ENCODE results near the gene MSANTD3. TPM values are rescaled to one million over a fixed set of nuclear protein-coding genes. Genes with fewer than 3 reads are reported as not detected.
"Not testable (repeated sequence)": the region's sequence is repeated elsewhere in the genome, so short reads cannot be mapped to it uniquely, and the experiment has no call there.

Gene MSANTD3
- total RNA-seq, 2 experiments from 2014 or later, result 19.9 to 21.5 TPM

DNA sequence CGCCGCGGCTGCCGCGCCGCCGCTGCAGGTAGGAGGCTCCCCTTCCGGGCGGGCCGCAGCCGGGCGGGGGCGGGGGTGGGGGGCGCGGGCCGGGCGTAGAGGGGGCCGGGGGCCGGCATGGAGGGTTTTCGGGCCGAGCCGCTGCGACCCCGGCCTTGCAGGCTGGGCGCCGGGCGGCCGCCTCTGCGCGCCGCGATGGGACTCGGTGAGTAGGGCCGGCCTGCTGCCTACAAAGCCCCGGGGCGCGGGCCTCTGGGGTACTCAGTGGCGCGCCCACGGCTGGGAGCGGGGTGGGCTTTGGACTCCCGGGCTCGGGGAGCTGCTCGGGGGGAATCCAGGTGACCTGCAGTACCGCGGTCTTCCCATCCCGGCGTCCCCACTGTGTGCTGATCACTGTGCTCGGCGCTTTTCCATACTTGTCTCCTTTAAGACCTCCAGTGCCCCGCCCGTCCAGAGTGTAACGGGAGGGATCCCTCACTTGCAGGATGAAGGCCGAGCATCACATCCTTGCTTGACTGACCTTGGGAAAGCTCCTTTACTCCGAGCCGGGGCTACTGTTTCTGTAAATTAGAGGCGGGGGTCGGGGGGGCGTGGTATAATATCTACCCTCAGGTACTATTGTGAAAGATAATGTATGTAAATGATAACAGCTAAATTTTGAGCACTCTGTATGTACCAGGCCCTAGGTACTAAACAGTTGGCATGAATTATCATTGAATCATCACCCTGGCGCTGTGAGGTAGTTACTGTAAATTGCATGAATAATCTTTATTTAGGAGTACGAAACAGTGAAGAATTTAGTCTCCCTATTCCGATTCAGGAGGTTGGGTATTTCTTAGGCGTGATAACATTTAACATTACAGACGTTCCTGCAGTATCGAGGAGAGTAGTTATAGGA lies 672 bp downstream of the MSANTD3 start:
- POLR2A ChIA-PET, result interaction anchor here (0.8 to 1.0 kb wide), 2 partner anchors 16 to 75 kb away, joined by 3 to 6 read pairs; partner anchors contain the start of gene TEX10
- CTCF ChIA-PET, result interaction anchor here (0.6 kb wide), 1 partner anchor 103 kb away, joined by 3 read pairs; no protein-coding TSS in a partner anchor

DNA sequence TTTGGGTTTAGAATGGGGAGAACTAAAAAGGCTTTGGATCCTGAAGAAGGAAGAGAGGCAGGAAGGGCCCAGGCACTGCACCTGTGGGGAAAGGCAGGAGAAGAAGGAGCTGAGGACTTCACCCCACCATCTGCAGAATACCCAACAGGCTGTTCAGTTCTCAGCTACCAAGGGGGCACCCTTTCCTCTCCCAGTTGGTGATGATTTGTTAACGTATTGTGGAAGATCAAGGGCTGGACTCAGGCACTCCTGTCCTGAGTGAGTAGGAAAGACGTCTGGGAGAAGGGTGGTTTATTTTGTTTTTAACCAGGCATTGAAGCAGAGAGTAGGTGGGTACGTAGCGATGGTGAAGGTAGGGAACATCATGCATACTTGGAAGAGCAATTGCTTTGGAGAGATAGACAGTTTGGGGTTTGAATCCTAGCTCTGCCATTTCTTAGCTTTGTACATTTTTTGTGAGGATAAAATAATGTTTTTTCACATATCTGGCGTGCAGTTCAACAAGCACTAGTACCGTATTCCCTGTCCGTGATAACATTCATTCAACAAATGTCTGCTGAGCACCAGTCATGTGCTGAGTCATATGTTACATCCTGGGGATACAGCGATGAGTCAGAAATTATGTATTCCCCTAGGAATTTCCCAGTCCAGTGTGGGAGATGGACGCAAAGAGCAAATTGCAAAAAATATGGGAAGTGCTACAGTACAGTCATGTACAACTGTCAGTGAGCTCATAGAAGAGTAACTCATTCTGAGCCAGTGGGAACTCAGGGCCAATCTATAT lies 2.1 kb downstream of the MSANTD3 start:
- ChIA-PET CTCF (interaction anchor here (0.7 kb wide), 1 partner anchor 974 kb away, joined by 3 read pairs; no protein-coding TSS in a partner anchor), POLR2A (interaction anchor here (0.6 kb wide), 1 partner anchor 19 kb away, joined by 5 read pairs; no protein-coding TSS in a partner anchor)

DNA sequence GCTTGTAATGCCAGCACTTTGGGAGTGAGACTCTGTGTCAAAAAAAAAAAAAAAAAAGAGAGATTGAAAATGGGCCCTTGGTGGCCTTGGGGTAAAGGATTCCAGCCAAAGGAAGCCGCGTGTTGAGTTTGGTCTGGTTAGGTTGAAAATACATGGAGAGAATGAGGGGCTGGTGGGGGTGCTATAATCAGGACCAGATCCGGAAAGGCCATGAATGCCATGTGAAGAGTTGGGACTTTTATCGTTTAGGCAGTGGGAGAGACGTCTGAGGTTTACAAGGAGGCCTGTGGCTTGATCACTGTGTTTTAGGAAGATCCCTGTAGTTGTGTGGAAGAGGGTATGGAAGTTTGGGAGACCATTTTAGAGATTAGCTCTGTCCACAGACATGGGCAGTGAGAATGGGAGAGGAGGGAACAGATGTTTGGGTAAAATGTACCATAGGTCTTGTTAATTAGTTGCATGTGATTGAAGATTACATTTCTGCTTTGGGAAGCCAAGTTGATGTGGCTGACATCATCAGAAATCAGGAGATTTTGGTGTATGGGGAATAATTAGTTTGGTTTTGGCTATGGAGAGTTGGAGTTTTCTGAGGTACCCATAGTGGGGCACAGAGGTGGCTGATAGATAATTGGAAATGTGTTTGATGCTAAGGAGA lies 3.5 kb downstream of the MSANTD3 start:
- POLR2A ChIA-PET, result no interaction called here
- CTCF ChIA-PET, result interaction anchor here (0.7 kb wide), 1 partner anchor 973 kb away, joined by 3 read pairs; no protein-coding TSS in a partner anchor

- POLR2A ChIA-PET, result no interaction called here
- CTCF ChIA-PET, result no interaction called here
Measured at GRCh38 chr9:100431886-100432285, 4.9 kb downstream of the MSANTD3 start.

GRCh38 chr9:100432736-100433135 lies 5.8 kb downstream of the MSANTD3 start:
- POLR2A ChIA-PET, result no interaction called here
- CTCF ChIA-PET, result no interaction called here

DNA sequence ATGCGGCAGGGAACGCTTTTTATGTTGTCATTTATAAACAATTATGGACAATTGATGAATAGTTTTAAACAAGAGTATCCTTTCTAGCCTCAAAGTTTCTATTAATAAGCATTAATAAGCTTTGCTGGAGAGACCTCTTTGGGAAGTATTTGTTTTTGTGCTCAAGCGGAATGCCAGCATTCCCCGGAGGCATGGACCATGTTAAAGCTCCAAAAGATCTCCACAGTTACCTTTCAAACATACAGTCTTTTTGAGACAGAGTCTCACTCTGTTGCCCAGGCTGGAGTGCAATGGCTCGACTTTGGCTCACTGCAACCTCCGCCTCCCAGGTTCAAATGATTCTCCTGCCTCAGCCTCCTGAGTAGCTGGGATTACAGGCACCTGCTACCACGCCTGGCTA lies 9.6 kb downstream of the MSANTD3 start:
- CTCF ChIA-PET, result interaction anchor here (1.3 to 1.8 kb wide), 2 partner anchors 10 to 29 kb away, joined by 4 to 7 read pairs; no protein-coding TSS in a partner anchor
- POLR2A ChIA-PET, result no interaction called here

DNA sequence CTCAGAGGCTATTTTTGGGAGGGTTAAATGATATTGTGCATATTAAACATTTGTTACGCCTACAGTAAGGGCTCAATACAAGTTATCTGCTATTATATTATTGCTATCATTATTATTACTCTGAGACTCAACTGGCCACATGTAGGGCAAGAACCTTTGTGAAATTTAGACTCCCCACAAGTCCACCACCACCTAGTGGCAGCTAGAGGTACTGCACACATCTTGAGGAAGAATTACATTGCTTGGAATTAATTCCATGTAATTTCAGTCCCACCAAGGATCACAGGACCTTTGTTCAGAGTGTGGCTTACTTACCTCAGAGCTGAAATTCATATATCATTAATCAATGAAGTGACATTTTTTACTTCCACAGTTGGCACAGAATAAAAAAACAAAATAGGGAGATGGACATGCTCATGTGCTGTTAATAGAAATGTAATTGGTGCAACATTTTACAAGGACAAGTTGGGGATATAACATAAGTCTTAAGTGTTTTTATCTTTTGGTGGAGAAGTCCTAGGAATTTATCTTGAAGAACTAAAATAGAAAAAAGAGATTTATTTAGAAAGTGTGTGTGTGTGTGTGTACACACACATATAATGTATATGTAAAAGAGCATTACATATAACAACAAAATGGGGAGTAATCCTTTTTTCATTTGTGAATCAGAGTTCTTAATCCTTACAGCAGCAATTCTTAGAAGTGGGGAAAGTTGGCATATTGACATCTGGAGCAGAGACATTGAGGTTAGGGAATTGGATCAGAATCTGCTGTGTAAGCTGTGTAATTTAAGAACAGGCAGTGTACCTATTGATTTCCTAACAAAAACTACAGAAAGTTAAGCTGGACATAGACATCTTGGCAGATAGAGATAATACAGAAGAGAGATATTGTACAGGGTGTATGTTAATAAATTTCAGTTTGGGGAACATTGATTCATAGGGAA lies 11.2 kb downstream of the MSANTD3 start:
- CTCF ChIA-PET, result interaction anchor here (1.2 to 1.8 kb wide), 6 partner anchors 8 to 85 kb away, joined by 3 to 7 read pairs (median 4); partner anchors contain the start of gene MSANTD3
- POLR2A ChIA-PET, result no interaction called here

GRCh38 chr9:100440071-100440470 lies 13.1 kb downstream of the MSANTD3 start:
- ChIA-PET POLR2A (no interaction called here), CTCF (no interaction called here)

DNA sequence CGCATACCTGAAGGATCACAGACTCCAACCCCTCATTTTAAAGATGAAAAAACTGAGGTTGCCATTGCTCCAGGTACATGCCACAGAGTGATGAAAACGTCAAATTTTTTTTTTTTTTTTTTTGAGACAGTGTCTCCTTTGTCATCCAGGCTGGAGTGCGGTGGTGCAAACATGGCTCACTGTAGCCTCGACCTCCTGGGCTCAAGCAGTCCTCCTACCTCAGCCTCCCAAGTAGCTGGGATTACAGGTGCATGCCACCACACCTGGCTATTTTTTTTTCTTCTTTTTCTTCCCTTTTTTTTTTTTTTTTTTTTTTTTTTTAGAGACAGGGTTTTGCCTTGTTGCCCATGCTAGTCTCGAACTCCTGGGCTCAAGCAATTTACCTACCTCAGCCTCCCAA lies 13.5 kb downstream of the MSANTD3 start:
- CTCF ChIA-PET, result interaction anchor here (0.9 kb wide), 1 partner anchor 17 kb away, joined by 3 read pairs; no protein-coding TSS in a partner anchor

DNA sequence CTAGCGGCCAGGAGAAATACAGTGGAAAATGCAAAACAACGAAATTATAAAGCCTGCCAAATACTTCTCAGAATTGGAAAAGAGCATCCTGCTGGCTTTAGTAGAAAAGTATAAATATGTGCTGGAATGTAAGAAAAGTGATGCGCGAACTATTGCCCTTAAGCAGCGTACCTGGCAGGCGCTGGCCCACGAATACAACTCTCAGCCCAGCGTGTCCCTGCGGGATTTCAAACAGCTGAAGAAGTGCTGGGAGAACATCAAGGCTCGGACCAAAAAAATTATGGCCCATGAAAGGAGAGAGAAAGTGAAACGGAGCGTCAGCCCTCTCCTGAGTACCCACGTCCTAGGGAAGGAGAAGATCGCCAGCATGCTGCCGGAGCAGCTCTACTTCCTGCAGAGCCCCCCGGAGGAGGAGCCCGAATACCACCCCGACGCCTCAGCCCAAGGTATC lies 15.0 kb downstream of the MSANTD3 start:
- POLR2A ChIA-PET, result interaction anchor here (0.7 kb wide), 1 partner anchor 1177 kb away, joined by 7 read pairs; no protein-coding TSS in a partner anchor

More for the DNA sequence above, 13.5 kb downstream of the MSANTD3 start:
- POLR2A ChIA-PET, result not testable (repeated sequence)

DNA sequence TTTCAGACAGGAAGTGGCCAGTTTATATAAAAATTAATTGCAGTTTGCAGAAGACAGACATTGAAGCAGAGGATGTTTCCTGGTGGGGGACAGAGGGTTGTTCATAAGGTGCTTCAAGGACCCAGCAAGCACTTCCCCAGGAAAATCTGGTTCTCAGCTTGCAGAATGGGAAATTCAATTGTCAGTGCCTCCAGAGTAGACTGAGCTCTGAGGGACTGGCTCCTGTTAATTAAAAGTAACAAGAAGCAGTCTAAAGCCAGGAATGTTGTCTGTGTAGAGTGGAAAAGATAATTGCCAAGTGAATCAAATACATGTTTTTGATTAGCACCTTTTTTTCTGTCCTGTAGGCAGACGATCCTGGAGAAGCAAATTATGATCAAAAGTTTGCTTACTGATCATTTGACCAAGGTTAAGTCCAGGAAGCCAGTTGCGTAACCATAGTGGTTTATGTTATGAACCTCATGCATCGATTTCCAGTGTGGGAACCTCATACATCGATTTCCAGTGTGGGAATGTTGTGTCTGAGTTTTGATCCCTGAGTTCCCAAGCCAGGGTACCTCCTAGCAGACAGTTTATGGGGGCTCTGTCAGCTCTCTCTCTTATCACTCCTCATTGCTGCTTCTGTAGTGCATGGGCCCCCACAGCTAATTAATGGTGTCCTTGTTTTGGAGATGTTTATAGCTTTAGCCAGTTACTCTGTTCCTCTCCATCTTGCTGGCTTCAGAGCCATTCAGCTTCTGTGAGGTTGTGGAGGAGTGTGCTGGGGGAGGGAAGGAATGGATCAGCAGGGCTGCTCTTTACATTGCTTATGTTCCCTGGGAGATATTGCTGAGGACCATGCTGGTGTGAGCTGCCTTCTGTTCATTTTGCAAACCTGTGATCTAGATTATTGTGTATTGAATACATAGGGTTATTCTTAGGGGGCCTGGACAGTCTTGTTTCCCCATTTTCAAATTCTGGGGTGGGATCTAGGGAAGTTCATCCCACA lies 17.1 kb downstream of the MSANTD3 start:
- ChIA-PET POLR2A (no interaction called here), CTCF (no interaction called here)

More for the DNA sequence above, 15.0 kb downstream of the MSANTD3 start:
- CTCF ChIA-PET, result interaction anchor here (0.9 kb wide), 1 partner anchor 42 kb away, joined by 4 read pairs; no protein-coding TSS in a partner anchor

- CTCF ChIA-PET, result interaction anchor here (1.6 kb wide), 1 partner anchor 8 kb away, joined by 7 read pairs; no protein-coding TSS in a partner anchor
- POLR2A ChIA-PET, result no interaction called here
Measured at GRCh38 chr9:100445161-100445902, 18.4 kb downstream of the MSANTD3 start.

GRCh38 chr9:100445903-100446549 lies 19.1 kb downstream of the MSANTD3 start:
- ChIA-PET CTCF (interaction anchor here (1.6 kb wide), 1 partner anchor 9 kb away, joined by 7 read pairs; no protein-coding TSS in a partner anchor), POLR2A (no interaction called here)

DNA sequence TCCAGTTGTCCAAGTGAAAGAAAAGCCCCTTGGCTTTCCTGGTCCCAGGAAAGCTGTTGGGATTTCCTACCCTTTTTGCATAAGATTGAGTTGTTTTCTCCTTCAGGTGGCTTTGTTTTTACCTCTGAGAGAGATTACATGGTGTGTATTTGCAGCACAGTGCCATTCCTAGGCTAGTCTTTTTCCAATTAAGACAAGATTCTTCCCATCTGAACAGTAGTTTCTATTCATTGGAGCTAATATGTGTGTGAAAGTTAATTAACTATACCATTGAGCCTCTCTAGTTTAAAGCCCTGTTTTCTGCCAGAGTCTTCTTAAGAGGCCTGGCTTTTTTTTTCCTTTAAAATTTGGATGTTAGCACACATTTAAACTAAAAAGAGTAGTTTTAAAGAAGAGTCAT lies 20.1 kb downstream of the MSANTD3 start:
- ChIA-PET POLR2A (no interaction called here), CTCF (interaction anchor here (1.6 kb wide), 1 partner anchor 10 kb away, joined by 7 read pairs; no protein-coding TSS in a partner anchor)

GRCh38 chr9:100448266-100448665 lies 21.3 kb downstream of the MSANTD3 start:
- ChIA-PET CTCF (no interaction called here), POLR2A (no interaction called here)

DNA sequence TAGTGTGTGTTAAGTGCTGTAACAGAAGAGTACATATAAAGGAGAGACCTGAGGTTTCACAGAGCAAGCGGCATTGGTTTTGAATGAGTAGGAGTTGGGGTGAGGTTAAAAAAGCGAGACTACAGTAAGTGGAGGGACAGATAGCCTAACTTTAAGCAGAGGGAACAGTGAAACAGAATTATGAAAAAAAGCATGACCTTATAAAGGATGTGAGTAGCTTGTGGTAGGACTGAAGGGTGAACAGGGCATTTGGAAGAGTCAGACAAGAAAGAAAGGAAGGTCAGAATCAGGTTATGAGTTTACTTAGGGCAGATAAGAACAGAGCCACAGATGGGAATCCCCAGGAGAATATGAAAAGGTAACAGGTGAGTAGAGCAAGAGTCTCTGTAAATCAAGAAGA lies 22.5 kb downstream of the MSANTD3 start:
- POLR2A ChIA-PET, result no interaction called here
- CTCF ChIA-PET, result no interaction called here

Data from activated CD8-positive, alpha-beta memory T cell treated with anti-CD3 and anti-CD28 coated beads for 36 hours (primary cell).